ENCODE results near the gene SPOCK1. TPM values are rescaled to one million over a fixed set of nuclear protein-coding genes. Genes with fewer than 3 reads are reported as not detected.
"Not testable (repeated sequence)": the region's sequence is repeated elsewhere in the genome, so short reads cannot be mapped to it uniquely, and the experiment has no call there.

The SPOCK1 gene
- total RNA-seq, 4 donors from 2014 or later: 1.1 to 6.4 (median 4.2) TPM; not detected in 1

DNA sequence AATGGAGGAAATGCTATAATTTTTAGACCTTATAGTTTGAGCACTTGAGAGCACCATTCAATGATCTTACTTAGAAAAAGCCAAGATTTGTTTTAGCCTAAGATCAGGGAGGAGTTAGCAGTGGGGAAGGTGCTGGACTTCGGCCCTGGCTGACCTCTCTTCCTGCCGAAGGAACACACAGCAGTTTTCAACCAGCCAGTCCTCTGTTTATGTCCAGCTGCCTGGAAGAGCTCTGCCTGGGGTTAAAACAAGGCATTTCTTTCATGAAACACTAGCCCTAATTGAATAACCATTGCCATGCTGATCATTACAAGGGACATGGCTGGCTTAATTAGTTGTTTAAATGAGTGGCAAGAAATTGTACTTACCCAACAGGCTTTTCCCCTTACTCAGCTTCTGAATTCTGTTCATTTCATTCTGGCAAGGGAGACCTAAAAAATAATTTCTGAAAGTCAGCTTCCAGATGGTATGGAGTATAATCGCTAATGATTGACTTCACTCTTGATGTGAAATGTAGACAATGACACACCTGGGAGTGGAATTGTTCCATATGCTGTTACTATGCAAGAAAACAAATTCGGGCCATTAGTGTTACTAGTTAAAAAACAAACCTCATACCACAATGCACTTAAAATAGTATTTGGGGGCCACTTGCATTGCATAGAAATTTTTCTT, 514.2 kb downstream of the SPOCK1 start:
- no peaks in the 10 kb centered on the region for H3K4me1 ChIP-seq
- no peaks in the 10 kb centered on the region for H3K9me3 ChIP-seq
- no peak overlapping the region for H3K27ac ChIP-seq
- TF ChIP-seq CTCF (IDR thresholded peaks at IDR 0.05) (no peak), POLR2A (IDR thresholded peaks at IDR 0.05) (no peak)
- no peak for DNase-seq
- H3K36me3 ChIP-seq: no peaks in the 10 kb centered on the region
- no peak overlapping the region for H3K4me3 ChIP-seq
- no peaks in the 10 kb centered on the region for H3K27me3 ChIP-seq

- no peak overlapping the region for H3K4me3 ChIP-seq
- H3K4me1 ChIP-seq: no peaks in the 10 kb centered on the region
- H3K36me3 ChIP-seq: no peaks in the 10 kb centered on the region
- no peak overlapping the region for H3K27ac ChIP-seq
- H3K27me3 ChIP-seq: no peaks in the 10 kb centered on the region
- TF ChIP-seq CTCF (IDR thresholded peaks at IDR 0.05): no peak
- no peak for TF ChIP-seq POLR2A (IDR thresholded peaks at IDR 0.05)
- no peaks in the 10 kb centered on the region for H3K9me3 ChIP-seq
- no peak for DNase-seq
Observed at GRCh38 chr5:136981936-136982335, 517.2 kb downstream of the SPOCK1 start.

- Histone ChIP-seq H3K27me3 (no peaks in the 10 kb centered on the region), H3K9me3 (no peaks in the 10 kb centered on the region), H3K27ac (no peak overlapping the region), H3K36me3 (no peaks in the 10 kb centered on the region), H3K4me1 (no peaks in the 10 kb centered on the region), H3K4me3 (no peak overlapping the region)
- no peak for TF ChIP-seq POLR2A (IDR thresholded peaks at IDR 0.05)
- no peak for TF ChIP-seq CTCF (IDR thresholded peaks at IDR 0.05)
- DNase-seq: no peak
Observed at GRCh38 chr5:136979131-136979530, 520.0 kb downstream of the SPOCK1 start.

DNA sequence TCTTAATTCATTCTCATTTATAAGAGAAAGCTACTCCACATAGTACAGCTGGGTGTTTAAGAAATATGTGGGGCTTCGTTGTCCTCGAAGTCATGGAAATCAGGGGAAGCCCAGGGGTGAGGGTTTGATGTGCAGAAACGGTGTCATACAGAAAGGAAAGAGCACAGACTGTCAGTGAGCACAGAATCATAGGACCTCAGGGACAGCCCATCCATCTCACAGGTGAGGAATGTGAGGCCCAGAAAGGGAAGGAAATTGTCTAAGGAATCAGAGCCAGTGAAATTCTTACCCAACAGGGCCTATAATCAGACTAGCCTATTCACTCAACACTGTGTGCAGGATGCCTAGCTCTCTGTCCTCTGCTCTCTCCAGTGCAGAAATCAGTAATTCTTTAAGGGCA, 535.6 kb downstream of the SPOCK1 start:
- no peaks in the 10 kb centered on the region for H3K27me3 ChIP-seq
- no peaks in the 10 kb centered on the region for H3K36me3 ChIP-seq
- no peak overlapping the region for H3K27ac ChIP-seq
- peaks cover 0 to 3% (median 0%) of the 10 kb centered on the region in 4 donors for H3K9me3 ChIP-seq
- H3K4me3 ChIP-seq: no peak overlapping the region
- TF ChIP-seq CTCF (IDR thresholded peaks at IDR 0.05) (no peak), POLR2A (IDR thresholded peaks at IDR 0.05) (no peak)
- DNase-seq: no peak
- H3K4me1 ChIP-seq: no peaks in the 10 kb centered on the region

DNA sequence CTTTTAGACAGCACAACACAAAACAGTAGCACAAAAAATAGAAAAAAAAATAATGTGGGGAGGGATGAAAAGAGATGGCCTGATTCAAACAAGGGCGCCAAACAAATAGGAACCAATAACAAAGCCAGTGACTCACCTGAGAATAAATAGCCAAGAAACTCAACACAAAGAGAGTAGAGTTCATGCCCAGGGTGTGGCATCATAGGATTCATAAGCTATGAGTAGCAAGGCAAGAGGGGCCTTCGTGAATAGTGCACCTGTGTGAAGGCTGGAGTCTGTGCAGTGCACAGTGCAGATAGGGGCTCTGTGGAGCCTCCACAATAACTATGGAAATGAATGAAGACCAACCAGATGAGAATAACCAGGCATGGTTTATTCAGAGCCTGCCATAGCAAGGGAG, 541.7 kb downstream of the SPOCK1 start:
- Histone ChIP-seq H3K9me3 (peaks cover 0 to 3% (median 0%) of the 10 kb centered on the region in 4 donors), H3K27ac (no peak overlapping the region), H3K27me3 (no peaks in the 10 kb centered on the region), H3K4me1 (no peaks in the 10 kb centered on the region), H3K4me3 (no peak overlapping the region), H3K36me3 (no peaks in the 10 kb centered on the region)
- TF ChIP-seq CTCF (IDR thresholded peaks at IDR 0.05) (no peak), POLR2A (IDR thresholded peaks at IDR 0.05) (no peak)
- DNase-seq: no peak

DNA sequence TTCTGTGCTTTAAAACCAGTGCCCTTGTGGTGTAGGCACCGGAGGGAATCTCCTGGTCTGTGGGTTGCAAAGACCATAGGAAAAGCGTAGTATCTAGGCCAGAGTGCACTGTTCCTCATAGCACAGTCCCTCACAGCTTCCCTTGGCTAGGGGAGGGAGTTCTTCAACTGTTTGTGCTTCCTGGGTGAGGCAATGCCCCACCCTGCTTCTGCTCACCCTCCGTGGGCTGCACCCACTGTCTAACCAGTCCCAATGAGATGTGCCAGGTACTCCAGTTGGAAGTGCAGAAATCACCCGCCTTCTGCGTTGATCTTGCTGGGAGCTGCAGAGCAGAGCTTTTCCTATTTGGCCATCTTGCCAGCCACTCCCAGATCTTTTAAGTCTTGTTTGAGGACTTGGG, 545.0 kb downstream of the SPOCK1 start:
- H3K36me3 ChIP-seq, H3K9me3 ChIP-seq, DNase-seq, H3K4me3 ChIP-seq, H3K27ac ChIP-seq, H3K27me3 ChIP-seq, H3K4me1 ChIP-seq: not testable (repeated sequence)

GRCh38 chr5:136953346-136954069, 545.6 kb downstream of the SPOCK1 start:
- not testable (repeated sequence) for H3K4me1 ChIP-seq, H3K4me3 ChIP-seq, H3K27me3 ChIP-seq, H3K9me3 ChIP-seq, DNase-seq, H3K27ac ChIP-seq, H3K36me3 ChIP-seq

Measured in Peyer's patch (tissue), 4 donors.